ENCODE measurements around the gene PRKCA.

The PRKCA gene

DNA sequence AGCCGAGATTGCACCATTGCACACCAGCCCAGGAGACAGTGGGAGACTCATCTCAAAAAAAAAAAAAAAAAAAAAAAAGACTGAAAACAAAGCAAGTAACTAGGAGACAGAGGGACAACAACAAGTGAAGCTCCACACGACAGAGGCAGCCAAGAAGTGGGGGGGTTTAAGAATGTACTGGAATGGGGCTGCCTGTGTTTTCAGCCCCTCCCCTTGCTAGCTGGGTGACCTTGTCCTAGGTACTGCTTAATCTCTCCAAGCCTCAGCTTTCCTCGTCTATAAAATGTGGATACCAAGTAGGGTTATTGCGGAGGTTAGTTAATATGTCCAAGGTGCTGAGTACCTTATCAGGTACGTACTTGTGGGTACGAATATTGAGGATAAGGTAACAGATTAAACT, 368.7 kb downstream of the PRKCA start:
- WGBS = 87% methylated on average over 6 of the region's 6 CpGs
- Histone ChIP-seq H3K4me1 (ENCODE audit: insufficient read depth, low read length) (no peaks in the 10 kb centered on the region), H3K9me3 (ENCODE audit: insufficient read depth, low read depth, low read length) (no peaks in the 10 kb centered on the region), H3K4me3 (ENCODE audit: low read length) (no peak overlapping the region), H3K9ac (ENCODE audit: low read depth, low read length) (no peak overlapping the region), H3K27ac (ENCODE audit: low read depth, low read length) (no peak overlapping the region), H3K36me3 (ENCODE audit: insufficient read depth, low read length) (no peaks in the 10 kb centered on the region), H3K27me3 (ENCODE audit: insufficient read depth, low read length) (no peaks in the 10 kb centered on the region)

DNA sequence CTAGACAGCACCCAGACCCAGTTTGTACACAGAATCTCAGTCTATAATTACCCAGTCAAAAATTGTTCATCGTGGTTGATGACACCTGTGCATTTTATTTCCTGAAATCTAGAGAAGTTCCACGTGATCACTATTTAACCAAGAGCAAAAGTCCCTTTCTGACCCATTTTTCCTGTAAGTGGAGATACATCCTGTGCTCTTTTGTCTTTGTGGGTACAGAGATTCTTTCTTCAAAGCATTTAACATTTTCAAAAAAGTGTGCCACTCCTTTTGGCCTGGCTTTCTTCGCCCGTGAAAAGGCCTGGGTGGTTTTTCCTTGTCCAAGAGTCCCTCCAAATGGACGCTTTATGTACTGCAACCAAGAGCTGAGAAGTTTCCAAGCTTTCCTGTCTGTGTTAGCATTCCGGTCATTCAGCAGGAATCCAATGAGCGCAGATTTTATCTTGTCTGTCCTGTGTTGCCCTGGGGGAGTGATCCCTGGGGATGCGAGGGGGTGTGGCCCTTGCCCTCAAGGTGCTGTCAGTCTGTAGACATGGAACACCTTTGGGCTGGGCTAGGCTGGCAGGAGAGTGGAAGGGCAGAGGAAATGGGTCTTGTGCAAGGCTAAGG, 371.4 kb downstream of the PRKCA start:
- Histone ChIP-seq H3K4me3 (ENCODE audit: low read length) (no peak overlapping the region), H3K9me3 (ENCODE audit: insufficient read depth, low read depth, low read length) (peaks cover 2% of the 10 kb centered on the region; the same call in 1 of the 2 replicates), H3K27ac (ENCODE audit: low read depth, low read length) (no peak overlapping the region), H3K9ac (ENCODE audit: low read depth, low read length) (no peak overlapping the region), H3K27me3 (ENCODE audit: insufficient read depth, low read length) (no peaks in the 10 kb centered on the region), H3K36me3 (ENCODE audit: insufficient read depth, low read length) (no peaks in the 10 kb centered on the region), H3K4me1 (ENCODE audit: insufficient read depth, low read length) (no peaks in the 10 kb centered on the region)
- WGBS = 60% methylated on average over 8 of the region's 8 CpGs

DNA sequence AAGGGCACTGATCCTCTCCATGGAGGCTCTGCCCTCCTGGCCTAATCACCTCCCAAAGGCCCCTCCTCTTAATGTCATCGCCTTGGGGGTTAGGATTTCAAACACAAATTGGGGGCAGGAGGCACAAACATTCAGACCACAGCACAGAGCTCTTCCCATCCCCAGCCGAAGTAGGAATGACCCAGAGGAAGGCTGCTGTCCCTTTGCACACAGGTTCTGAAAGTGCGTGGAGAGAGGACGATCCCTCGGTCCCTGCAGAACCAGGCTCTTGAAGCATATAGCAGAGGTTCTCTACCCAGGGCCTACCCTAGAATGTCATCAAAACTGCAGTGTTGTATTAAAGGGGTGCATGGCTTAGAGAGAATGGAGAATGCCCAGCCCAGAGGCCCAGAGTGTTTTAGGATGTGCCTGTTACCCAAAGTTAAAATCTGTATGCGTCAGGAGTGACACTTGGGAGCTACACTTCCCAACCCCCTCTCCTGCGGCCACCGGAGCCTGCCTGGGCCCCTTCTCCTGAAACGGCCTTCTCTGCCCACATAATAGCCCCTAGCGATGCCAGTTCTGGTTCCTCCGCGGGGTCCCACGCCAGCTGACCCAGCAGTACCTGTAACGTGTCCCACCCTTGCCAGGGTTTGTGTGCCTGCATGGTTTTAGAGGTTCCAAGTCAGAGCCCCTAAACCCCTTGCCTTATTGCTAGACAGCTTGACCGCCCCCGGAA, 373.0 kb downstream of the PRKCA start:
- H3K9ac ChIP-seq (ENCODE audit: low read depth, low read length) = no peak overlapping the region
- WGBS = 91% methylated on average over 16 of the region's 16 CpGs

DNA sequence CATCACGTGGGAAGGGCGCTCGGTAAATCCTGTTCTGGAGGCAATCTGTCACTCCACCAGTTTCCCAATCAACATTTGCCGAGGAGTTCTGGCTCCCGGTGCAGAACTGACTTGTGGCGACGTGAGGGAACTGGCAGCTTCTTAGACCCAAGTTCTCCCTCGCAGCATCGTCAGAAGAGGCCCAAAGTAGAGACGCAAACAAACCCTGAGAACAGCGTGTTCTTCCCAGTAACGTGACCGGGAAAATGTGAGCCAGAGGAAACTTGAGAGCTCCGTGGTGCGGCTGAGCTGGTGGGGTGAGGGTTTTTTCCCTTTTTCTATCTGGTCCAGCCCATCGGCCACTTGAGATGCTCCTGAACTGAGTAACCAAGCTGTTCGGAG, 373.6 kb downstream of the PRKCA start:
- Histone ChIP-seq H3K9me3 (ENCODE audit: insufficient read depth, low read depth, low read length) (peaks cover 2% of the 10 kb centered on the region; the same call in 1 of the 2 replicates), H3K36me3 (ENCODE audit: insufficient read depth, low read length) (no peaks in the 10 kb centered on the region), H3K27ac (ENCODE audit: low read depth, low read length) (no peak overlapping the region), H3K27me3 (ENCODE audit: insufficient read depth, low read length) (no peaks in the 10 kb centered on the region), H3K4me1 (ENCODE audit: insufficient read depth, low read length) (0 out of 2 replicates have a peak, but pooled peaks cover 3% of the 10 kb centered on the region), H3K4me3 (ENCODE audit: low read length) (no peak overlapping the region), H3K9ac (ENCODE audit: low read depth, low read length) (no peak overlapping the region)
- 91% methylated on average over 17 of the region's 17 CpGs for WGBS

More for the DNA sequence above, 373.0 kb downstream of the PRKCA start:
- no peak overlapping the region for H3K27ac ChIP-seq (ENCODE audit: low read depth, low read length)
- no peaks in the 10 kb centered on the region for H3K36me3 ChIP-seq (ENCODE audit: insufficient read depth, low read length)
- 0 out of 2 replicates have a peak, but pooled peaks cover 3% of the 10 kb centered on the region for H3K4me1 ChIP-seq (ENCODE audit: insufficient read depth, low read length)
- H3K4me3 ChIP-seq (ENCODE audit: low read length) = no peak overlapping the region
- H3K27me3 ChIP-seq (ENCODE audit: insufficient read depth, low read length) = no peaks in the 10 kb centered on the region
- H3K9me3 ChIP-seq (ENCODE audit: insufficient read depth, low read depth, low read length) = peaks cover 2% of the 10 kb centered on the region; the same call in 1 of the 2 replicates

DNA sequence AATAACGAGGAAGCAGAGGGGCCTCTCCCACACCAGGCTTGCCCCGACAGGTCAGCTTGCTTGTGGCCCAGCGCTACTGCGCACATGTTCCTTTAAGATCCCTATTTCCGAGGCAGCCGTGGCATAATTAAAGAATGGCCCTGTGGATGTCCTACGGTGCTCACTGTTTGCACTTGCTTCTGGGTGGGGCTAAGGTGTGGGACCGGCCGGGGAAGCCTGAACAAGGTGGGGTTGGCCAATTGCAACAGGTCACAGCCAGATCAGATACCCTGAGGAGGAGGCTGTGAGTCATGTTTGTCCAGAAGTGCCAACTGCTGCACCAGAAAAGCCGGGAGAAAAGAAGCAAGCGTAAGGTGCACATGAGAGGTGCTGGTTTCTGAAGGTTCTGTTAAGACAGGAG, 374.0 kb downstream of the PRKCA start:
- peaks cover 2% of the 10 kb centered on the region; the same call in 1 of the 2 replicates for H3K9me3 ChIP-seq (ENCODE audit: insufficient read depth, low read depth, low read length)
- 0 out of 2 replicates have a peak, but pooled peaks cover 3% of the 10 kb centered on the region for H3K4me1 ChIP-seq (ENCODE audit: insufficient read depth, low read length)
- H3K27ac ChIP-seq (ENCODE audit: low read depth, low read length) = no peak overlapping the region
- H3K9ac ChIP-seq (ENCODE audit: low read depth, low read length) = no peak overlapping the region
- H3K36me3 ChIP-seq (ENCODE audit: insufficient read depth, low read length) = no peaks in the 10 kb centered on the region
- H3K4me3 ChIP-seq (ENCODE audit: low read length) = no peak overlapping the region
- WGBS = 88% methylated on average over 11 of the region's 11 CpGs
- H3K27me3 ChIP-seq (ENCODE audit: insufficient read depth, low read length) = no peaks in the 10 kb centered on the region

DNA sequence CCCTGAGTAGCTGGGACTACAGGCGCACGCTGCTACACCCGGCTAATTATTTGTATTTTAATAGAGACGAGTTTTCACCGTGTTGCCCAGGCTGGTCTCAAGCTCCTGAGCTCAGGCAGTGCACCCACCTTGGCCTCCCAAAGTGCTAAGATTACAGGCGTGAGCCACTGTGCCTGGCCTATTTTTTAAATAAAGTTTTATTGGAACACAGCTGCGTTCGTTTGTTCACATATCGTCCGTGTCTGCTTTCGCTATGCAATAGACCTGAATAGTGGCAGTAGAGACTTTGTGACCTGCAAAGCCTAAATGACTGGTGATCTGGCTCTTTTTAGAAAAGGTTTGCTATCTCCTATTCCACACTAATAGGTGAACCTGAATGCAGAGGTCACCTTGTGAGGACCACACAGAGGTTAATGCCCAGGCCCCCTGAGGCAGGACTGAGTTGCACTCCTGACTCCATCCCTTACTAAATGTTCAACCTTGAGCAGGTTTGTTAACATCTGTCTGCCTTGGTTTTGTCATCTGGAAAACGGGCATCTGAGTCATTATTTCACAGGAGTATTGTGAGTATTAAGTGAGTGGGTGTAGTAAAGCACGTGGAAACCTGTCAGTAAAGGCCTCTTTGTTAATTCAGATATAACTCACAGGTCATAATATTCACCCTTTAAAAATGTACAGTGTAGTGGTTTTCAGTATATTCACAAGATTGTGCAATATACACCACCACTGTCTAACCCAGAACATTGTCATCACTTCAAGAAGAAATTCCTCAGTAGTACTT, 375.0 kb downstream of the PRKCA start:
- no peak overlapping the region for H3K4me3 ChIP-seq (ENCODE audit: low read length)
- no peaks in the 10 kb centered on the region for H3K36me3 ChIP-seq (ENCODE audit: insufficient read depth, low read length)
- no peak overlapping the region for H3K9ac ChIP-seq (ENCODE audit: low read depth, low read length)
- no peak overlapping the region for H3K27ac ChIP-seq (ENCODE audit: low read depth, low read length)
- no peaks in the 10 kb centered on the region for H3K27me3 ChIP-seq (ENCODE audit: insufficient read depth, low read length)
- 0 out of 2 replicates have a peak, but pooled peaks cover 3% of the 10 kb centered on the region for H3K4me1 ChIP-seq (ENCODE audit: insufficient read depth, low read length)
- peaks cover 2% of the 10 kb centered on the region; the same call in 1 of the 2 replicates for H3K9me3 ChIP-seq (ENCODE audit: insufficient read depth, low read depth, low read length)
- 95% methylated on average over 12 of the region's 13 CpGs for WGBS

DNA sequence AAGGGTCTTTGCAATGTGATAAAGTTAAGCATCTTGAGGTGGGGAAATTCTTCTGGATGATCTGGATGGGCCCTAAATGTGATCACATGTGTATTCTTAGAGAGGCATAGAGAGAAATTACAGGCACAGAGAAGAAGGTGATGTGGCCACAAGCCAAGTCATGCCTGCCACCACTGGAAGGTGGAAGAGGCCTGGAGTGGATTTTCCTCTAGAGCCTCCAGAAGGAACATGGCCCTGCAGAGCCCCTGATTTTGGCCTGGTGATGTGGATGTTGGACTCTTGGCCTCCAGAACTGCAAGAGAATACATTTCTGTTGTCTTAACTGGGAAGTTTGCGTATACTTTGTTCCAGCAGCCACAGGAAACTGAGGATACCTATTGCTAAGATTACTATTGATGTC, 375.6 kb downstream of the PRKCA start:
- no peaks in the 10 kb centered on the region for H3K36me3 ChIP-seq (ENCODE audit: insufficient read depth, low read length)
- H3K4me3 ChIP-seq (ENCODE audit: low read length) = no peak overlapping the region
- WGBS = 91% methylated on average over 1 of the region's 1 CpG
- H3K4me1 ChIP-seq (ENCODE audit: insufficient read depth, low read length) = 0 out of 2 replicates have a peak, but pooled peaks cover 3% of the 10 kb centered on the region
- no peaks in the 10 kb centered on the region for H3K27me3 ChIP-seq (ENCODE audit: insufficient read depth, low read length)
- no peak overlapping the region for H3K9ac ChIP-seq (ENCODE audit: low read depth, low read length)
- no peak overlapping the region for H3K27ac ChIP-seq (ENCODE audit: low read depth, low read length)
- H3K9me3 ChIP-seq (ENCODE audit: insufficient read depth, low read depth, low read length) = peaks cover 2% of the 10 kb centered on the region; the same call in 1 of the 2 replicates

DNA sequence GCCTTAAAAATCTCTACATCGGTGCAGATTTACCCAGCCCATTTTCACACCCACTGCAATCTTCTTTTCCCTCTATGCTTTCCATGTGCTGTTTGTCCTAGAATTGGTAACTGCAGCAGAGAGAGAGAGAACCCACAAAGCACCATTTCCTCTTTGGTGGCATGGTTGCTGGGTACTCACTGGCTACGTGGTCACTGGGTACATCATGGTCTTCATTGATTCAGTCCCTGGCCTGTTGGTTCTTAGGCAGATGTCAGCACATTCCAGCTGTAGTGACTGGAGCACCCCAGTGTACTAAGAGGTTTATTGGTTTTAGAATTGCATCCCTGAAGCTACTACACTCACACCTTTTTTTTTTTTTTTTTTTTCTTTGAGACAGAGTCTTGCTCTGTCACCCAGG, 376.4 kb downstream of the PRKCA start:
- Histone ChIP-seq H3K9ac (ENCODE audit: low read depth, low read length) (no peak overlapping the region), H3K27ac (ENCODE audit: low read depth, low read length) (no peak overlapping the region), H3K9me3 (ENCODE audit: insufficient read depth, low read depth, low read length) (peaks cover 2% of the 10 kb centered on the region; the same call in 1 of the 2 replicates), H3K36me3 (ENCODE audit: insufficient read depth, low read length) (no peaks in the 10 kb centered on the region), H3K27me3 (ENCODE audit: insufficient read depth, low read length) (no peaks in the 10 kb centered on the region), H3K4me3 (ENCODE audit: low read length) (no peak overlapping the region), H3K4me1 (ENCODE audit: insufficient read depth, low read length) (0 out of 2 replicates have a peak, but pooled peaks cover 3% of the 10 kb centered on the region)
- WGBS = 88% methylated on average over 2 of the region's 2 CpGs

DNA sequence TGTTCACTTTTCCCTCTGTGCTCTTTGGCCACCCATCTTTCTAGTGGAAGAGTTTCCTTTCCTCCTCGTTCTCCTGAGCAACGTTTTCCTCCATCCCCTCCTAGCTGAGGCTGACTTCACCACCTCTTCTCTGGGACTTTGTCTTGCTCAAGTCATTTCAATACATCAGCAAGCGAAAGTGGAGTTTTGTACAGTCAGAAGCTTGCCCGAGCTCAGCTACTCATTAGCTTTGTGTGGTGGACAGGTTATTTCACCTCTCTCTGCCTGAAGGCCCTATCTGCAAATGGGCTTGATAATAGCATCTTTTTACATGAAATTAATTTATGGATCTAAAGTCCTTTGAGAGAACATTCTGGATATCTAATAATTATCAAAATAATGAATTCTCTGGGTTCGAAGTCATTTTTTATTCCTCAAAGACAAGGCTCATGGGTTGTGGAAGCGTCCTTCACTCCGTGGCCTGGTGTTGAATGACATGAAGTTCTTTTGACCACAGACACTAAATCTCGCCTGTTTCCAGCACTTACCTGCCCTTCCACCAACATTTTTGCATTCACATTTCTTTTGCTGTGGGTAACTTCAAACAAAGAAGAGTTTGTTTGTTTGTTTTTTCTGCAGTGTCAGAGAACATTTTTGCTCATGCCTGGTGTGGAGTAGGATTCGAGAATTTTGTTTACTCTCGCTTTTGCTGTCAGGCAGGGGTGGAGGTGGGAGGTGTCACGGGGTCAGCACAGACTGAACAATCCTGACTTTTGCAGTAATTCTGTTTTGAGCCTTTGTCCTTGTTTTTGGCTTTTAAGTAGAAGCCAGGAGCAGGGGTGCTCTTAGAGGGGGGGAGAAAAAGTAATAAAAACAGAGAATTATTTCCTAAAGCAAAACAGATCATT, 377.5 kb downstream of the PRKCA start:
- WGBS = 89% methylated on average over 11 of the region's 11 CpGs
- H3K9me3 ChIP-seq (ENCODE audit: insufficient read depth, low read depth, low read length) = peaks cover 2% of the 10 kb centered on the region; the same call in 1 of the 2 replicates

DNA sequence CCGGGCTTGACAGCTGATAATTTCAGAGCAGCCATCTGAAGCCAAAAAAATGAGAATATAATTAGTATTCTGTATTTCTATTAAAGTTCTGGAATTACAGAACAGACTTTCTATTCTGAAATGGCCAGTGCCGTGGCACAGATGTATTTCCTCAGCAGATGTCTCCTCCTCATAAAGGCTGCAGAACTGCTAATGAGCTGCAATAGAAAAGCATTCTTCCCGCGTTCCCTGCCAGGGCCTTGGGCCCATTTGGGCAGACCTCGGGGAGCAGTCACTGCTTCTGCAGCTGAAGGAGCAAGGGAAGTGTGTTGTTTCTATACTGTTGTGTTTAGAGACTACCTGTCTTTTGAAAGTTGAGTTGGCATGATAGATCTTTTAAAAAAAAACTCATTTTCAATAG, 379.9 kb downstream of the PRKCA start:
- Histone ChIP-seq H3K4me3 (ENCODE audit: low read length) (no peak overlapping the region), H3K4me1 (ENCODE audit: insufficient read depth, low read length) (0 out of 2 replicates have a peak, but pooled peaks cover 3% of the 10 kb centered on the region), H3K36me3 (ENCODE audit: insufficient read depth, low read length) (no peaks in the 10 kb centered on the region), H3K9me3 (ENCODE audit: insufficient read depth, low read depth, low read length) (peaks cover 2% of the 10 kb centered on the region; the same call in 1 of the 2 replicates), H3K9ac (ENCODE audit: low read depth, low read length) (no peak overlapping the region), H3K27me3 (ENCODE audit: insufficient read depth, low read length) (no peaks in the 10 kb centered on the region), H3K27ac (ENCODE audit: low read depth, low read length) (no peak overlapping the region)
- WGBS = 89% methylated on average over 5 of the region's 5 CpGs

More for the DNA sequence above, 377.5 kb downstream of the PRKCA start:
- H3K9ac ChIP-seq (ENCODE audit: low read depth, low read length) = no peak overlapping the region
- no peak overlapping the region for H3K4me3 ChIP-seq (ENCODE audit: low read length)
- H3K27me3 ChIP-seq (ENCODE audit: insufficient read depth, low read length) = no peaks in the 10 kb centered on the region
- 0 out of 2 replicates have a peak, but pooled peaks cover 3% of the 10 kb centered on the region for H3K4me1 ChIP-seq (ENCODE audit: insufficient read depth, low read length)
- H3K27ac ChIP-seq (ENCODE audit: low read depth, low read length) = no peak overlapping the region
- H3K36me3 ChIP-seq (ENCODE audit: insufficient read depth, low read length) = no peaks in the 10 kb centered on the region
